GM23338 (cell line): ENCODE data around the gene OLFM1. TPM values are rescaled to one million over a fixed set of nuclear protein-coding genes. Genes with fewer than 3 reads are reported as not detected.

Source experiments
- ATAC-seq: fragments of 200-7000 bp; cut with Tn5 transposase; 3 replicates; pipeline ENCODE4 v1.9.1; 2020
- DNase-seq: peaks from one replicate; pipeline ENCODE4 v3.0.0-alpha.2; 2015; ENCODE audit warnings: low spot score
- H2AFZ ChIP-seq: fragments of 200-600 bp; sonication (generic); 2 replicates; pipeline ENCODE4 v1.8.0; 2016; ENCODE audit warnings: antibody characterized with exemption, mild to moderate bottlenecking, moderate library complexity
- H3F3A ChIP-seq: fragments of 200-600 bp; sonication (generic); replicated peaks from 2 replicates; pipeline ENCODE4 v1.8.0; 2017; ENCODE audit warnings: antibody characterized with exemption, mixed run types, low read depth
- H3K27ac ChIP-seq: fragments of 200-600 bp; sonication (generic); 2 replicates; pipeline ENCODE4 v1.6.1; 2016; ENCODE audit warnings: low read depth
- H3K27me3 ChIP-seq: fragments of 200-600 bp; sonication (generic); 2 replicates; pipeline ENCODE4 v1.8.0; 2016; ENCODE audit warnings: mild to moderate bottlenecking, mixed run types, moderate library complexity; ENCODE audit not compliant: insufficient read depth
- H3K36me3 ChIP-seq: fragments of 200-600 bp; sonication (generic); 2 replicates; pipeline ENCODE4 v1.8.0; 2016; ENCODE audit warnings: mild to moderate bottlenecking; ENCODE audit not compliant: insufficient read depth
- H3K4me1 ChIP-seq: fragments of 200-600 bp; sonication (generic); 2 replicates; pipeline ENCODE4 v1.8.0; 2016; ENCODE audit warnings: mild to moderate bottlenecking, moderate library complexity; ENCODE audit not compliant: insufficient read depth
- H3K4me2 ChIP-seq: fragments of 200-600 bp; sonication (generic); 2 replicates; pipeline ENCODE4 v1.7.1; 2017; ENCODE audit warnings: mixed run types
- H3K4me3 ChIP-seq: fragments of 200-600 bp; sonication (generic); 2 replicates; pipeline ENCODE4 v1.6.1; 2016; ENCODE audit warnings: mixed run types
- H3K79me2 ChIP-seq: fragments of 200-600 bp; sonication (generic); replicated peaks from 2 replicates; pipeline ENCODE4 v1.8.0; 2017; ENCODE audit warnings: mild to moderate bottlenecking; ENCODE audit not compliant: insufficient read depth
- H3K9me2 ChIP-seq: fragments of 200-600 bp; sonication (generic); 2 replicates; pipeline ENCODE4 v1.8.0; 2017; ENCODE audit not compliant: insufficient read depth
- H4K20me1 ChIP-seq: fragments of 200-600 bp; sonication (generic); replicated peaks from 2 replicates; pipeline ENCODE4 v1.8.0; 2017; ENCODE audit warnings: mild to moderate bottlenecking; ENCODE audit not compliant: insufficient read depth
- H3K27ac Mint-ChIP-seq: 2 replicates; pipeline ENCODE4 v1.8.0; 2020; ENCODE audit warnings: inconsistent platforms, mild to moderate bottlenecking, moderate library complexity, mixed read lengths
- H3K27me3 Mint-ChIP-seq: 3 replicates; pipeline ENCODE4 v1.8.0; 2022; ENCODE audit warnings: low read depth, mild to moderate bottlenecking, moderate library complexity, mixed read lengths, inconsistent platforms; ENCODE audit not compliant: insufficient read depth, poor library complexity
- H3K36me3 Mint-ChIP-seq: 3 replicates; pipeline ENCODE4 v1.8.0; 2021; ENCODE audit warnings: low read depth, mild to moderate bottlenecking, inconsistent platforms, moderate library complexity, mixed read lengths
- H3K4me1 Mint-ChIP-seq: 3 replicates; pipeline ENCODE4 v1.8.0; 2020; ENCODE audit warnings: mild to moderate bottlenecking, inconsistent platforms, mixed read lengths
- H3K4me3 Mint-ChIP-seq: 3 replicates; pipeline ENCODE4 v1.8.0; 2021; ENCODE audit warnings: moderate library complexity, mild to moderate bottlenecking, inconsistent platforms, mixed read lengths
- H3K9me3 Mint-ChIP-seq: 3 replicates; pipeline ENCODE4 v1.8.0; 2020; ENCODE audit warnings: moderate library complexity, mild to moderate bottlenecking, inconsistent platforms, mixed read lengths
- CREB1 ChIP-seq: fragments of 250-450 bp; sonication (Bioruptor Pico); IDR thresholded peaks from 2 replicates; pipeline ENCODE4 v1.5.0; 2020; ENCODE audit warnings: low read depth, mild to moderate bottlenecking, moderate library complexity
- CTCF ChIP-seq, 2 experiments: fragments of 200-600 bp in 1 of 2; sonication (generic) in 1 of 2; conservative IDR thresholded peaks; 2 replicates each; pipeline versions ENCODE4 v1.5.1 to v1.6.1; 2016 to 2017; ENCODE audit warnings: antibody characterized with exemption in 2 of 2, low read depth in 2 of 2, mild to moderate bottlenecking in 2 of 2, moderate library complexity in 1 of 2
- ETS1 ChIP-seq: IDR thresholded peaks from 2 replicates; pipeline ENCODE4 v1.6.1; 2016; ENCODE audit warnings: antibody characterized with exemption
- EZH2 ChIP-seq: fragments of 200-600 bp; sonication (generic); IDR thresholded peaks from one replicate; pipeline ENCODE4 v1.8.0; 2017; ENCODE audit warnings: antibody characterized with exemption, mild to moderate bottlenecking, low read depth; ENCODE audit not compliant: unreplicated experiment
- EZH2phosphoT487 ChIP-seq: fragments of 200-600 bp; sonication (generic); IDR thresholded peaks from one replicate; pipeline ENCODE4 v1.8.1; 2018; ENCODE audit warnings: antibody characterized with exemption; ENCODE audit not compliant: unreplicated experiment
- JUNB ChIP-seq: IDR thresholded peaks from one replicate; pipeline ENCODE4 v1.6.1; 2016; ENCODE audit warnings: antibody characterized with exemption; ENCODE audit not compliant: unreplicated experiment
- NANOG ChIP-seq: IDR thresholded peaks from 2 replicates; pipeline ENCODE4 v1.6.1; 2016; ENCODE audit warnings: antibody characterized with exemption, borderline replicate concordance
- POLR2AphosphoS5 ChIP-seq: IDR thresholded peaks from 2 replicates; pipeline ENCODE4 v1.6.1; 2016; ENCODE audit warnings: antibody characterized with exemption, low read depth
- REST ChIP-seq: IDR thresholded peaks from one replicate; pipeline ENCODE4 v1.6.1; 2018; ENCODE audit warnings: antibody characterized with exemption; ENCODE audit not compliant: unreplicated experiment
- STAT1 ChIP-seq: IDR thresholded peaks from one replicate; pipeline ENCODE4 v1.6.1; 2016; ENCODE audit warnings: antibody characterized with exemption; ENCODE audit not compliant: unreplicated experiment
- ZNF114 ChIP-seq: fragments of 250-450 bp; sonication (Bioruptor Pico); IDR thresholded peaks from 2 replicates; pipeline ENCODE4 v1.5.0; 2020; ENCODE audit warnings: mild to moderate bottlenecking, moderate library complexity
- ZNF331 ChIP-seq: fragments of 250-450 bp; sonication (Bioruptor Pico); IDR thresholded peaks from 2 replicates; pipeline ENCODE4 v1.5.0; 2020; ENCODE audit warnings: low read depth, mild to moderate bottlenecking, moderate library complexity
- ZNF462 ChIP-seq: fragments of 250-450 bp; sonication (Bioruptor Pico); IDR thresholded peaks from 2 replicates; pipeline ENCODE4 v1.5.0; 2020; ENCODE audit warnings: mild to moderate bottlenecking, moderate library complexity
- polyA plus RNA-seq: library from polyadenylated mRNA; unstranded; fragments of >200 nt; fragmentation: Nextera tagmentation; extraction: Ambion mirVana; gene quantifications from 2 replicates; pipeline ENCODE4 v1.2.1, GENCODE V29; 2016
- total RNA-seq: library from RNA; depleted of rRNA; stranded (reverse); fragments of >200 nt; shearing (Covaris generic); gene quantifications from 2 replicates; pipeline ENCODE4 v1.2.3, GENCODE V29; 2014

Gene OLFM1
- total and polyA plus RNA-seq, 2 experiments from 2014 or later, result 20.6 to 40.1 TPM

- Mint-ChIP-seq H3K9me3 (peaks cover 7% of the 10 kb centered on the region; the same call in 1 of the 3 replicates), H3K4me1 (peaks cover 13% of the 10 kb centered on the region), H3K4me3 (no peak overlapping the region), H3K36me3 (no peaks in the 10 kb centered on the region), H3K27ac (no peak overlapping the region; the same call in 1 of the 2 replicates), H3K27me3 (peaks cover 1% of the 10 kb centered on the region)
- Histone ChIP-seq H3K9me2 (no peaks in the 10 kb centered on the region), H3K4me3 (no peak overlapping the region), H4K20me1 (no peaks in the 10 kb centered on the region), H3K79me2 (no peaks in the 10 kb centered on the region), H3K4me1 (no peaks in the 10 kb centered on the region), H3K27ac (no peak overlapping the region), H3K4me2 (no peak overlapping the region), H3K27me3 (no peaks in the 10 kb centered on the region), H2AFZ (no peak overlapping the region), H3K36me3 (no peaks in the 10 kb centered on the region), H3F3A (no peaks in the 10 kb centered on the region)
- DNase-seq (no peak), ATAC-seq (no peak)
- no peak for TF ChIP-seq ZNF331 (CRISPR knock-in tag)
- no peak for TF ChIP-seq EZH2
- no peak for TF ChIP-seq NANOG
- no peak for TF ChIP-seq ETS1
- TF ChIP-seq STAT1, result no peak
- TF ChIP-seq CREB1 (CRISPR knock-in tag), result no peak
- TF ChIP-seq ZNF462 (CRISPR knock-in tag), result no peak
- TF ChIP-seq POLR2AphosphoS5, result no peak
- TF ChIP-seq JUNB, result no peak
- no peak for TF ChIP-seq EZH2phosphoT487
- TF ChIP-seq CTCF (conservative IDR thresholded peaks at IDR 0.05; ENCODE audit: low read depth in 2 of 2), result no peak
- TF ChIP-seq REST, result no peak
- no peak for TF ChIP-seq ZNF114
Observed at GRCh38 chr9:135169709-135170226, 82.3 kb downstream of the OLFM1 start.
